PC-3 (cell line): ENCODE data around the gene TMEM178B. TPM values are rescaled to one million over a fixed set of nuclear protein-coding genes. Genes with fewer than 3 reads are reported as not detected.
"Not testable (repeated sequence)": the region's sequence is repeated elsewhere in the genome, so short reads cannot be mapped to it uniquely, and the experiment has no call there.

Experiments
- ATAC-seq: fragments of 200-7000 bp; cut with Tn5 transposase; 2 replicates; pipeline ENCODE4 v1.9.1; 2020; ENCODE audit warnings: mild to moderate bottlenecking, moderate library complexity
- BruUV-seq: library from RNA; stranded (reverse); fragments of 400-500 nt; replicated peaks from 2 replicates; lab custom pipeline; 2021; lab: Mats Ljungman, UMichigan
- CTCF ChIA-PET: fragments of 300-600 bp; sonication (Branson Sonifier 250); formaldehyde crosslinking; loops from one replicate; lab custom pipeline; 2022; ENCODE audit warnings: antibody characterized with exemption; lab: Charles Lee
- POLR2A ChIA-PET: fragments of 300-600 bp; sonication (Branson Sonifier 250); formaldehyde crosslinking; loops from one replicate; lab custom pipeline; 2022; ENCODE audit warnings: antibody characterized with exemption; ENCODE audit not compliant: unreplicated experiment; lab: Charles Lee
- DNase-seq: peaks from one replicate; pipeline ENCODE4 v3.0.0-alpha.2; 2015
- H2AFZ ChIP-seq: fragments of 300-600 bp; sonication (generic); 2 replicates; pipeline ENCODE4 v1.6.0; 2016; ENCODE audit warnings: antibody characterized with exemption, low read length
- H3F3A ChIP-seq: fragments of 300-600 bp; sonication (generic); one replicate; pipeline ENCODE4 v1.6.0; 2017; ENCODE audit warnings: antibody characterized with exemption, low read length, control low read depth, mild to moderate bottlenecking; ENCODE audit not compliant: unreplicated experiment
- H3K27ac ChIP-seq: fragments of 300-600 bp; sonication (generic); 2 replicates; pipeline ENCODE4 v1.5.1; 2016; ENCODE audit warnings: mild to moderate bottlenecking, low read length
- H3K27me3 ChIP-seq: fragments of 300-600 bp; sonication (generic); 2 replicates; pipeline ENCODE4 v1.6.1; 2016; ENCODE audit warnings: low read length, mixed read lengths
- H3K36me3 ChIP-seq: fragments of 300-600 bp; sonication (generic); 2 replicates; pipeline ENCODE4 v1.6.1; 2016; ENCODE audit warnings: low read depth, mixed run types, low read length, mixed read lengths
- H3K4me1 ChIP-seq: fragments of 300-600 bp; sonication (generic); 2 replicates; pipeline ENCODE4 v1.5.1; 2016; ENCODE audit warnings: low read length; ENCODE audit not compliant: insufficient read depth
- H3K4me2 ChIP-seq: fragments of 300-600 bp; sonication (generic); 2 replicates; pipeline ENCODE4 v1.6.0; 2016; ENCODE audit warnings: low read length
- H3K4me3 ChIP-seq: fragments of 300-600 bp; sonication (generic); 2 replicates; pipeline ENCODE4 v1.5.1; 2016; ENCODE audit warnings: mild to moderate bottlenecking, low read length, mixed read lengths
- H3K79me2 ChIP-seq: fragments of 300-600 bp; sonication (generic); 2 replicates; pipeline ENCODE4 v1.6.1; 2017; ENCODE audit warnings: low read length, mixed read lengths
- H3K9ac ChIP-seq: fragments of 300-600 bp; sonication (generic); 2 replicates; pipeline ENCODE4 v1.6.0; 2016; ENCODE audit warnings: mild to moderate bottlenecking, low read length
- H3K9me2 ChIP-seq: fragments of 300-600 bp; sonication (generic); replicated peaks from 2 replicates; pipeline ENCODE4 v1.6.1; 2016; ENCODE audit warnings: mixed run types, low read length, mixed read lengths
- H3K9me3 ChIP-seq: fragments of 300-600 bp; sonication (generic); 2 replicates; pipeline ENCODE4 v1.6.1; 2016; ENCODE audit warnings: low read length, mixed read lengths
- H4K20me1 ChIP-seq: fragments of 300-600 bp; sonication (generic); 2 replicates; pipeline ENCODE4 v1.6.1; 2016; ENCODE audit warnings: low read length, mixed read lengths
- CTCF ChIP-seq: fragments of 300-600 bp; sonication (generic); conservative IDR thresholded peaks from 2 replicates; pipeline ENCODE4 v1.5.1; 2017; ENCODE audit warnings: antibody characterized with exemption, low read depth, mild to moderate bottlenecking, low read length
- EZH2 ChIP-seq: fragments of 300-600 bp; sonication (generic); IDR thresholded peaks from one replicate; pipeline ENCODE4 v1.6.1; 2017; ENCODE audit warnings: antibody characterized with exemption, mild to moderate bottlenecking, low read length; ENCODE audit not compliant: unreplicated experiment
- EZH2phosphoT487 ChIP-seq: fragments of 300-600 bp; sonication (generic); IDR thresholded peaks from 2 replicates; pipeline ENCODE4 v1.6.1; 2018; ENCODE audit warnings: mild to moderate bottlenecking, antibody characterized with exemption, low read length, borderline replicate concordance
- intact Hi-C: fragments of 100-400 bp; cut with micrococcal nuclease; formaldehyde crosslinking; loops from 2 replicates; pipeline ENCODE4 v1.9.0; 2023
- total RNA-seq: library from RNA; depleted of rRNA; stranded (reverse); fragments of >200 nt; gene quantifications from 2 replicates; pipeline ENCODE4 v1.2.3, GENCODE V29; 2014

The TMEM178B gene
- total RNA-seq, 1 experiment from 2014 or later, result 0.29 TPM

- intact Hi-C loops, result no loop called here
- Histone ChIP-seq H3K27me3 (no peaks in the 10 kb centered on the region; the same call in 1 of the 2 replicates), H3K4me3 (no peak overlapping the region), H2AFZ (no peak overlapping the region), H3K4me2 (no peak overlapping the region), H3K79me2 (no peaks in the 10 kb centered on the region), H3K9me3 (peaks cover 4% of the 10 kb centered on the region; the same call in 1 of the 2 replicates), H3K36me3 (no peaks in the 10 kb centered on the region), H3K9ac (no peak overlapping the region), H3K27ac (no peak overlapping the region), H3F3A (no peaks in the 10 kb centered on the region), H3K9me2 (no peaks in the 10 kb centered on the region), H4K20me1 (no peaks in the 10 kb centered on the region), H3K4me1 (no peaks in the 10 kb centered on the region)
- TF ChIP-seq CTCF (no peak), EZH2 (no peak)
- ChIA-PET CTCF (no interaction called here), POLR2A (no interaction called here)
- DNase-seq (no peak), ATAC-seq (no peak)
- BruUV-seq, result no TSS peak
Observed at GRCh38 chr7:141028767-141029166, 45.1 kb upstream of the TMEM178B start.

GRCh38 chr7:141032539-141033323 lies 41.1 kb upstream of the TMEM178B start:
- H3K27ac ChIP-seq, H3K9me2 ChIP-seq, H3K27me3 ChIP-seq, intact Hi-C loops, H3K4me3 ChIP-seq, CTCF ChIA-PET, H3F3A ChIP-seq, ATAC-seq, H3K9ac ChIP-seq, DNase-seq, H4K20me1 ChIP-seq, H2AFZ ChIP-seq, H3K9me3 ChIP-seq, H3K4me2 ChIP-seq, BruUV-seq, H3K79me2 ChIP-seq, H3K4me1 ChIP-seq, H3K36me3 ChIP-seq: not testable (repeated sequence)
- POLR2A ChIA-PET, result interaction anchor here (0.7 kb wide), 1 partner anchor 519 kb away, joined by 5 read pairs; the partner anchor contains the start of gene AGK

DNA sequence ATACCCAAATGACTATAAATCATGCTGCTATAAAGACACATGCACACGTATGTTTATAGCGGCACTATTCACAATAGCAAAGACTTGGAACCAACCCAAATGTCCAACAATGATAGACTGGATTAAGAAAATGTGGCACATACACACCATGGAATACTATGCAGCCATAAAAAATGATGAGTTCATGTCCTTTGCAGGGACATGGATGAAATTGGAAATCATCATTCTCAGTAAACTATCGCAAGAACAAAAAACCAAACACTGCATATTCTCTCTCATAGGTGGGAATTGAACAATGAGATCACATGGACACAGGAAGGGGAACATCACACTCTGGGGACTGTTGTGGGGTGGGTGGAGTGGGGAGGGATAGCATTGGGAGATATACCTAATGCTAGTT lies 35.8 kb upstream of the TMEM178B start:
- H3K9ac ChIP-seq, BruUV-seq, H3K27ac ChIP-seq, H3K4me1 ChIP-seq, H4K20me1 ChIP-seq, DNase-seq, H3F3A ChIP-seq, CTCF ChIA-PET, H3K36me3 ChIP-seq, H3K4me2 ChIP-seq, H3K9me3 ChIP-seq, intact Hi-C loops, H3K79me2 ChIP-seq, POLR2A ChIA-PET, H3K27me3 ChIP-seq, H2AFZ ChIP-seq, H3K9me2 ChIP-seq, H3K4me3 ChIP-seq, ATAC-seq: not testable (repeated sequence)

DNA sequence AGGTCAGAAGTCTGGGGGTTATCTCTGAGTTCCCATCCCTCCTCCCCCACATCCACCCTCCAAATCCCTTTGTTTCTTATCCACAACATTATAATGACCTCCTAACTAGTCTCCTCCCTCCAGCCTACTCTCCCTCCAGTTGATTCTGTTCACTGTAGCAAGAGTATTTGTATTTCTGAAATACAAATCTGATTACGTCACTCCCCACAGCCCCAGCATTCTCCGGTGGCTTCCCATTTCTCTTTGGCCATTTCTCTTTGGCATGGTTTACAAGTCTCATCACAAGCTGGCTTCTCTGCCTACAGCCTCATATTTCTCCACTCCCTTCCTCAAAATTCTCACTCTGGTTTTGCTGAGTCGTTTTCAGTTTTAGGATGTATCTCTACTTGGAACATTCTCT lies 34.5 kb upstream of the TMEM178B start:
- ATAC-seq (no peak), DNase-seq (no peak)
- H3K79me2 ChIP-seq, result no peaks in the 10 kb centered on the region
- ChIA-PET CTCF (no interaction called here), POLR2A (no interaction called here)
- BruUV-seq, result no TSS peak
- no peaks in the 10 kb centered on the region for H3K36me3 ChIP-seq
- H3K4me1 ChIP-seq, result no peaks in the 10 kb centered on the region
- no peaks in the 10 kb centered on the region for H3K9me2 ChIP-seq
- intact Hi-C loops, result no loop called here
- no peaks in the 10 kb centered on the region for H3K9me3 ChIP-seq
- H3K27ac ChIP-seq, result no peak overlapping the region
- no peak overlapping the region for H2AFZ ChIP-seq
- no peak overlapping the region for H3K9ac ChIP-seq
- no peaks in the 10 kb centered on the region for H4K20me1 ChIP-seq
- no peak for TF ChIP-seq EZH2
- TF ChIP-seq EZH2phosphoT487, result no peak
- no peak for TF ChIP-seq CTCF
- H3K27me3 ChIP-seq, result peaks cover 11% of the 10 kb centered on the region; the same call in 1 of the 2 replicates
- H3K4me3 ChIP-seq, result no peak overlapping the region
- no peak overlapping the region for H3K4me2 ChIP-seq
- no peaks in the 10 kb centered on the region for H3F3A ChIP-seq
